ENCODE data around the gene COLEC12. TPM values are rescaled to one million over a fixed set of nuclear protein-coding genes. Genes with fewer than 3 reads are reported as not detected.

The COLEC12 gene
- total RNA-seq, 6 experiments from 2014 or later: 0.05 to 0.21 (median 0.15) TPM; not detected in 1

DNA sequence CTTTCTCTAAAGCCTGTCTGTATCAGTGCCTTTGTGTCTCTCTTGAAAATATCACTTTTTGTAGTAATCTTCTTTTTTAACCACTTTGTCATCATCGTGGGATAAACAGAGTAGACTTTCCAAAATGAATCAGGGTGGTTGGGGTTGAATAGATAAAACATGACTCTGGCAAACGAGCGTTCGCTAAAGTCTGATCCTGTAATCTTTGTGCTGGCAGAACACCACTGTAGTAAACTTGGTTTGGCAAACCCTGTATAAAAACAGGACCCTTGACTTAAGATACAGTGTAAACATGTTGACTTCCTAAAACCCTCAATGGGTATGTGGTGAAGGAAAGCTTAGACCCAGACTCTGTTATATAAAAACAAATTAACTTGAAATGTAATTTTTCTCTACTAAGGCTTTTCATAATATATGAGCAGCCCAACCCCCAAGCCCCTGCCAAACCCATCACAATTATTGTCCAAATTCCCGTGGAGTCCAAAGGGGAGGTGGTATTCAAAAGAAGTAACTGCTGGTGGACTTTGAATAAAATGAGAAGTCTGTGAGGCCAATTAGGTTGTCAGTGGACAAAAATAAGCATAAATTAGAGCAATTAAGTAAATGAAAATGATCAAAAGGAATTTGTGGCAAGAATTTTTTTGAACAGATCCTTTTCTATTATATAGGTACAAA is 52.2 kb downstream of the COLEC12 start:
- Mint-ChIP-seq H3K9me3 (peaks cover 16% of the 10 kb centered on the region), H3K4me1 (ENCODE audit: low read depth) (no peaks in the 10 kb centered on the region), H3K36me3 (ENCODE audit: low read depth) (peaks cover 9% of the 10 kb centered on the region; the same call in 1 of the 2 replicates), H3K27me3 (ENCODE audit: insufficient read depth) (peaks cover 48% of the 10 kb centered on the region), H3K27ac (no peak overlapping the region), H3K4me3 (no peak overlapping the region)
- no peak for DNase-seq
- TF ChIP-seq, protein P1, sequence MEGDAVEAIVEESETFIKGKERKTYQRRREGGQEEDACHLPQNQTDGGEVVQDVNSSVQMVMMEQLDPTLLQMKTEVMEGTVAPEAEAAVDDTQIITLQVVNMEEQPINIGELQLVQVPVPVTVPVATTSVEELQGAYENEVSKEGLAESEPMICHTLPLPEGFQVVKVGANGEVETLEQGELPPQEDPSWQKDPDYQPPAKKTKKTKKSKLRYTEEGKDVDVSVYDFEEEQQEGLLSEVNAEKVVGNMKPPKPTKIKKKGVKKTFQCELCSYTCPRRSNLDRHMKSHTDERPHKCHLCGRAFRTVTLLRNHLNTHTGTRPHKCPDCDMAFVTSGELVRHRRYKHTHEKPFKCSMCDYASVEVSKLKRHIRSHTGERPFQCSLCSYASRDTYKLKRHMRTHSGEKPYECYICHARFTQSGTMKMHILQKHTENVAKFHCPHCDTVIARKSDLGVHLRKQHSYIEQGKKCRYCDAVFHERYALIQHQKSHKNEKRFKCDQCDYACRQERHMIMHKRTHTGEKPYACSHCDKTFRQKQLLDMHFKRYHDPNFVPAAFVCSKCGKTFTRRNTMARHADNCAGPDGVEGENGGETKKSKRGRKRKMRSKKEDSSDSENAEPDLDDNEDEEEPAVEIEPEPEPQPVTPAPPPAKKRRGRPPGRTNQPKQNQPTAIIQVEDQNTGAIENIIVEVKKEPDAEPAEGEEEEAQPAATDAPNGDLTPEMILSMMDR (IDR thresholded peaks at IDR 0.05): no peak

DNA sequence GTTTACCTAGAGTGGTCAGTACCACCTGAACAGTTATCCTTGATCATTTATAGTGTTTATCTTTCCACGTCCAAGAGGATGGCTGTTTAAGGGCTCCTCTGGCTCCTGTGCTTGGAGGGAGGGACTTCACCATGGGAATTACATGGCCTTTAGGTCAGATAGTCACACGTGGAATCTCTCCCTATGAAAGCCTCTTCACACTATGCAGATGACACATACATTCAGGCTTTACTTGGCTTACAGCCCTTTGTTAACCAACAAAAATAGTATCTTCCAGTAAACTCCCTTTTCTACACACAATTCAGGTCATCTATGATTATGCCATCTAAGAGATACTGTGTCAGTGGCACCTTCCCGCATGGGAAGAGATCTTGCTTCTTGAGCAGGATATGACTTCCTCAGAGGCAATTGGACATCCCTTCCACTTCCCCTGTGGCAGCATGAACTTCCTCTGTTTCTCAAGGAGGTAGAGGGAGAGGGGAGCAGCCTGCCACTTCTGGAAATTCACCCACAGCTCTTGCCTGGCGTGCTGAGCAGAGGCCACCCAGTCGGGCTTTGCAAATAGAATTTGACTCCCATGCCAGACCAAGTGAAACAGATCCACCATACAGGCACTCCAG is 53.5 kb downstream of the COLEC12 start:
- no peak overlapping the region for H3K27ac Mint-ChIP-seq
- no peak for DNase-seq
- H3K9me3 Mint-ChIP-seq: peaks cover 16% of the 10 kb centered on the region
- TF ChIP-seq, protein P1 (IDR thresholded peaks at IDR 0.05): no peak
- no peaks in the 10 kb centered on the region for H3K4me1 Mint-ChIP-seq (ENCODE audit: low read depth)
- peaks cover 40% of the 10 kb centered on the region for H3K27me3 Mint-ChIP-seq (ENCODE audit: insufficient read depth)
- H3K4me3 Mint-ChIP-seq: no peak overlapping the region
- peaks cover 9% of the 10 kb centered on the region; the same call in 1 of the 2 replicates for H3K36me3 Mint-ChIP-seq (ENCODE audit: low read depth)

DNA sequence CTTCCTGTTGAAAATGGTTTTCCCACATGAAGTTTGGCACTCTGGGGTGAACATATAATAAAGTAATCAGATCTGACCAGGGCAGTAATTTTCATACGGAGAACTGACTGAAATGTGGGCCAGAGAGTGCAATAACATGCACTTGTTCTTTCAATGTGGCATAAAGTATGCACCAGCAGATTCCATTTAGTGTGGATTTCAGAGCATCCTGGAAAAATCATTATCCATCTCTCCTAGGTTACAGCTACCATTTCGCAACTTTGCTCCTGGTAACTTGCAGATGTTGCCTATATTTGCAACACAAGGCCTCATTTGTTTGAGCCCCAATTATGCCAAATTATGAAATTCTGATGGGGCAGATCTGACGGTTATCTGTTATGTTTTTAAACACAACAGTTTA is 55.4 kb downstream of the COLEC12 start:
- no peak overlapping the region for H3K27ac Mint-ChIP-seq
- no peaks in the 10 kb centered on the region for H3K4me1 Mint-ChIP-seq (ENCODE audit: low read depth)
- DNase-seq: no peak
- TF ChIP-seq, protein P1 (IDR thresholded peaks at IDR 0.05): no peak
- H3K36me3 Mint-ChIP-seq (ENCODE audit: low read depth): no peaks in the 10 kb centered on the region
- H3K27me3 Mint-ChIP-seq (ENCODE audit: insufficient read depth): peaks cover 31% of the 10 kb centered on the region
- no peaks in the 10 kb centered on the region for H3K9me3 Mint-ChIP-seq
- no peak overlapping the region for H3K4me3 Mint-ChIP-seq

DNA sequence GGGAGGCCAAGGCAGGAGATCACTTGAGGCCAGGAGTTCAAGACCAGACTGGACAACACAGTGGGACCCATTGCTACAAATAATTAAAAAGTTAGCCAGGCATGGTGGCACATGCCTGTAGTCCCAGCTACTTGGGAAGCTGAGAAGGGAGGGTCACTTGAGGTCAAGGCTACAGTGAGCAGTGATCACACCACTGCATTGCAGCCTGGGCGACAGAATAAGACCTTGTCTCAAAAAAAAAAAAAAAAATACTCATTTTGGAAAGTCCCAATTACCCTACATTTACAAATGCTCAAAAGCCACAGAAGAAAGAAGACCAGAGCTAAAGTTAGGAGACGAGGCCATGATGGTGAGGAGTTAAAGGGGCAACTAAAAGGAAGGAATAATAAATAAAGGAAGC is 61.9 kb downstream of the COLEC12 start:
- TF ChIP-seq, protein P1 (IDR thresholded peaks at IDR 0.05): no peak
- Mint-ChIP-seq H3K27me3 (ENCODE audit: insufficient read depth) (peaks cover 8% of the 10 kb centered on the region), H3K36me3 (ENCODE audit: low read depth) (no peaks in the 10 kb centered on the region), H3K9me3 (no peaks in the 10 kb centered on the region), H3K4me3 (no peak overlapping the region), H3K27ac (no peak overlapping the region), H3K4me1 (ENCODE audit: low read depth) (peaks cover 20% of the 10 kb centered on the region)
- DNase-seq: no peak

DNA sequence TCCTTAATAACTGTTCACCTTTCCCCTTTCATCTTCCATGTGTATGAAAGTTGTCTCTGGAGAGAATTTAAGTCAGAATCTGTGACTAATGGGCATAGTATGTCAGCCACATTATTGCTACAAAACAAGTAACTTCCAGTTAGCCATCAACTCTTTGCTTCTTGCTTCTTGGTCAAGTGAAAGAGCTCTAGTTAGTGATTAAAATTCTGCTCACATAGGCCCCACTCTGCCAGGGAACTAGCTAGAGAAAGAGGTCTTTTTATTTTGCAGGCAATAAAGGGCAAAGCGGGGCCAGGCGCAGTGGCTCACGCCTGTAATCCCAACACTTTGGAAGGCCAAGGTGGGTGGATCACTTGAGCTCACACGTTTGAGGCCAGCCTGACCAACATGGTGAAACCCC is 64.6 kb downstream of the COLEC12 start:
- no peak overlapping the region for H3K27ac Mint-ChIP-seq
- H3K36me3 Mint-ChIP-seq (ENCODE audit: low read depth): no peaks in the 10 kb centered on the region
- no peak overlapping the region for H3K4me3 Mint-ChIP-seq
- no peak for DNase-seq
- H3K9me3 Mint-ChIP-seq: no peaks in the 10 kb centered on the region
- TF ChIP-seq, protein P1 (IDR thresholded peaks at IDR 0.05): no peak
- H3K27me3 Mint-ChIP-seq (ENCODE audit: insufficient read depth): peaks cover 6% of the 10 kb centered on the region
- H3K4me1 Mint-ChIP-seq (ENCODE audit: low read depth): peaks cover 20% of the 10 kb centered on the region
